GM19452 (cell line): Measurements from ENCODE around the gene PCDHB3.
"Not testable (repeated sequence)": the region's sequence is repeated elsewhere in the genome, so short reads cannot be mapped to it uniquely, and the experiment has no call there.

Experiments
- ATAC-seq: cut with Tn5 transposase; IDR thresholded peaks from one replicate; pipeline ENCODE4 v1.9.1; 2021; ENCODE audit not compliant: unreplicated experiment

Gene PCDHB3

GRCh38 chr5:141100243-141100805 lies at the start of gene PCDHB3:
TSS of gene PCDHB3 (plus strand) at chr5:141100473. CDS start at chr5:141100650, 177 bp downstream.
- ATAC-seq: no peak

- ATAC-seq: no peak
Measured at GRCh38 chr5:141050622-141051520, 49.4 kb upstream of the PCDHB3 start, which contains the start of gene PCDHB1. TSS of gene PCDHB1 (plus strand) at chr5:141051374. CDS start at chr5:141051471, 97 bp downstream.

DNA sequence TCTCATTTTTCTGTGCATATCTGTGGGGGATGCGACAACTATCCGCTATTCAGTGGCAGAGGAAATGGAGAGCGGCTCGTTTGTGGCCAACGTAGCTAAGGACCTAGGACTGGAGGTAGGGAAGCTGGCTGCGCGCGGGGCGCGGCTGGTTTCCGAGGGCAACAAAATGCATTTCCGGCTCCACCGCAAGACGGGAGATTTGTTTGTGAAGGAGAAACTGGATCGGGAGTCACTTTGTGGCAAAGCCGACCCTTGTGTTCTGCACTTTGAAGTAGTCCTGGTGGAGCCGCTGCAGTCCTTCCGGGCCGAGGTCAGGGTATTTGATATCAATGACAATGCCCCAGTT lies 48.8 kb upstream of the PCDHB3 start:
- no peak for ATAC-seq

- ATAC-seq: no peak
Measured at GRCh38 chr5:141077826-141078225, 22.4 kb upstream of the PCDHB3 start.

DNA sequence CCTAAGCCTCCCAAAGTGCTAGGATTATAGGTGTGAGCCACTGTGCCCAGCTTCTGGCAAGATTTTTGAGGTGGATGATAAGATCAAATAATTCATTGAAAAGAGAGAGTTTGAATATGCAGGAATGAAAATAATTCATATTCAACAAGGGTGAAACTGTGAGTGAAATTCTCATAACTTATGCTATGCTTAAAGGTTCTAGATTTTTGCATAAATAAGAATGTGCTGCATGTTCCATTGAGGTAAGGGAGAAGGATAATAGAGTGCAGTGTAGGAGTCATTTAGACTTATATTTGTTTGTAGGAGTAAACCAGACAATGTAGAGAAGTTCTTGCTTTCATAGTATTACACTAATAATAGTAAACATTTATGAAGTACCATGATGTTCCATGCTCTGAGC lies 18.0 kb upstream of the PCDHB3 start:
- ATAC-seq: no peak

GRCh38 chr5:141084487-141084989 lies 15.7 kb upstream of the PCDHB3 start:
- ATAC-seq: no peak

DNA sequence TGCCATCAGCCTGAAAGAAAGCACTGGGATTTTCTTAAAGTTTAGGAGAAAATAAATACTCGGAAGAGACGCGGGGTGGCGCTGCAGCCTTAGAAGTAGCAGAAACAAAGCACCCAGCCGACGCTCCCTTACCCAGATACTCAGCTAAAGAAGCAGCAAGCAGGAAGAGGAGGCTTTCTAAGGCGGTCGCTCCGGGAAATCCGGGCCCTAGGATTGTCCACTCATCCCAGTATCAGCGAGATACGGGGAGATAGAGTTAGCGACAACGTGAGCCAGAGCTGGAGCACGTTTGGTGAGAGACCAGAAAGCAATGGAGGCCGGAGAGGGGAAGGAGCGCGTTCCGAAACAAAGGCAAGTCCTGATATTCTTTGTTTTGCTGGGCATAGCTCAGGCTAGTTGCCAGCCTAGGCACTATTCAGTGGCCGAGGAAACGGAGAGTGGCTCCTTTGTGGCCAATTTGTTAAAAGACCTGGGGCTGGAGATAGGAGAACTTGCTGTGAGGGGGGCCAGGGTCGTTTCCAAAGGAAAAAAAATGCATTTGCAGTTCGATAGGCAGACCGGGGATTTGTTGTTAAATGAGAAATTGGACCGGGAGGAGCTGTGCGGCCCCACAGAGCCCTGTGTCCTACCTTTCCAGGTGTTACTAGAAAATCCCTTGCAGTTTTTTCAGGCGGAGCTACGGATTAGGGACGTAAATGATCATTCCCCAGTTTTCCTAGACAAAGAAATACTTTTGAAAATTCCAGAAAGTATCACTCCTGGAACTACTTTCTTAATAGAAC lies 5.6 kb upstream of the PCDHB3 start, which contains the start of gene PCDHB2:
Gene PCDHB2 (plus strand): TSS at position 135 of the 782 bp plus-strand sequence. CDS start 176 bp downstream, at position 311.
- no peak for ATAC-seq

DNA sequence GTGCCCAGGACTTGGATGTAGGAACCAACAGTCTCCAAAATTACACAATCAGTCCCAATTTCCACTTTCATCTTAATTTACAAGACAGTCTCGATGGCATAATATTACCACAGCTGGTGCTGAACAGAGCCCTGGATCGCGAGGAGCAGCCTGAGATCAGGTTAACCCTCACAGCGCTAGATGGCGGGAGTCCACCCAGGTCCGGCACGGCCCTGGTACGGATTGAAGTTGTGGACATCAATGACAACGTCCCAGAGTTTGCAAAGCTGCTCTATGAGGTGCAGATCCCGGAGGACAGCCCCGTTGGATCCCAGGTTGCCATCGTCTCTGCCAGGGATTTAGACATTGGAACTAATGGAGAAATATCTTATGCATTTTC lies 5.0 kb upstream of the PCDHB3 start:
- ATAC-seq: no peak

GRCh38 chr5:141096181-141096580 lies 4.1 kb upstream of the PCDHB3 start:
- not testable (repeated sequence) for ATAC-seq

GRCh38 chr5:141096586-141096985 lies 3.7 kb upstream of the PCDHB3 start:
- ATAC-seq: not testable (repeated sequence)

- ATAC-seq: no peak
Measured at GRCh38 chr5:141101059-141101458, 786 bp downstream of the PCDHB3 start.

DNA sequence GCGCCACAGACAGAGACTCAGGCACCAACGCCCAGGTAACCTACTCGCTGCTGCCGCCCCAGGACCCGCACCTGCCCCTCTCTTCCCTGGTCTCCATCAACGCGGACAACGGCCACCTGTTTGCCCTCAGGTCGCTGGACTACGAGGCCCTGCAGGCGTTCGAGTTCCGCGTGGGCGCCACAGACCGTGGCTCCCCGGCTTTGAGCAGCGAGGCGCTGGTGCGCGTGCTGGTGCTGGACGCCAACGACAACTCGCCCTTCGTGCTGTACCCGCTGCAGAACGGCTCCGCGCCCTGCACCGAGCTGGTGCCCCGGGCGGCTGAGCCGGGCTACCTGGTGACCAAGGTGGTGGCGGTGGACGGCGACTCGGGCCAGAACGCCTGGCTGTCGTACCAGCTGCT lies 1.8 kb downstream of the PCDHB3 start:
- not testable (repeated sequence) for ATAC-seq

- ATAC-seq: not testable (repeated sequence)
Measured at GRCh38 chr5:141102471-141102870, 2.2 kb downstream of the PCDHB3 start.

DNA sequence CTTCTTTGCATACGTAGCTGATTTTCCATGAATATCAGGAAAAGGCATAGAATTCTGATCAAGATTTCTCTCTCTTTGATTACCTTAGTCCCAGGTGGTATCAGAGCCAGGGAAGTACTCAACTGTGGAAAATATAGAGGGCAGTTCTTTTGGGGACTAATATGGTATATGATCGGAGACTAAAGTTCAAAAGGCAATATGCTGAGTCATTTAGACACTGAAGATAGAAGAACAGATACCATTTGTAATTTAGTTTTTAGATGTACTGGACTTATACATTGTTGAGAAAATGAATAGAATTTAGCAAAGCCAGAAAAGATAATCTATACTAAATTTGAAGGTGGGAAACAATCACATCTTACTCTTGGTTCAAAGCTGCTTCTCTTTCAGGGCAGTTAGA lies 5.1 kb downstream of the PCDHB3 start:
- ATAC-seq: no peak

DNA sequence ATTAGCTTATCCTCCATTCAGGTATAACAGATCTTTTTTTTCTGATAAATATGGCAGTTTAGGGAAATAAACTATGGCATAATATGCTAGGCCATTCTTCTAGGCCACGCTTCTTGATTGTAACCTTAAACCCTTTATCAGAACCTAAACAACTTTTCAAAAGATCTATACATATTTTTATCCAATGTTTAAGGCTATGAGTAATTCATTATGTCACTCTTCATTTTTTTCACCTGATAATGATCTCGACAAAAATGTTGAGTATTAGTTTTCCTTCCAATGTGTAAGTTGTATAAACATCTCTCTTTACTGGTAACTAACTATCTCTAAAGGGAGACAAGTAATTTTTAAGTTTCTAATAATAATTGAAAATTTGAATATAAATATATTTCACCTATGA lies 19.0 kb downstream of the PCDHB3 start:
- ATAC-seq: no peak

GRCh38 chr5:141121563-141121962 lies 21.3 kb downstream of the PCDHB3 start, which contains the start of gene PCDHB4:
TSS of gene PCDHB4 (plus strand) at chr5:141121818. CDS start at chr5:141121999, 181 bp downstream.
- no peak for ATAC-seq

GRCh38 chr5:141121985-141122384 lies 21.7 kb downstream of the PCDHB3 start:
- no peak for ATAC-seq

GRCh38 chr5:141123396-141124135 lies 23.3 kb downstream of the PCDHB3 start:
- not testable (repeated sequence) for ATAC-seq

DNA sequence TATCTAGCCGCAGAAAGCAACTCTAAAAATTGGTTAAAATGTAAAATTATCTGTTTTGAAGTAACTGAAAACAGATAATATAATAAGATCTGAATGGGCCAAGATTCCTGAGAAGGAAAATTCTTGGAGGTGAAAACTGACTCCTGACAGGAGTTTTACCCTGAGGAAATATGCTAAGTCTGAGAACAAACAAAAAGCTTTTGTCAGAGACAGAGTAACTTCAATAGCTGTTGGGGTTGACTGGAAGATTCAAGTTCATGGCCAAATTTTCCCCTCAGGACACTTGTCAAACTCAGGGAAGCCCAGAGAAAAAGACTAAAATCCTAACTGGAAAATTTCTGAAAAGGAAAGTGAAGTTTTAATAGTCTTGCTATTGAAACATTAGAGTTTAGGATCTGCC lies 27.0 kb downstream of the PCDHB3 start:
- no peak for ATAC-seq

GRCh38 chr5:141135030-141135717 lies 34.9 kb downstream of the PCDHB3 start, which contains the start of gene PCDHB5:
TSS of gene PCDHB5 (plus strand) at chr5:141135206. CDS start at chr5:141135435, 229 bp downstream.
- ATAC-seq: no peak
